Thoracic aorta (tissue), 2 donors: ENCODE data around the gene TMEM52. TPM values are rescaled to one million over a fixed set of nuclear protein-coding genes. Genes with fewer than 3 reads are reported as not detected.

Source experiments
- ATAC-seq: fragments of 150-250 bp; one replicate; pipeline ENCODE4 v1.8.0; 2017; ENCODE audit warnings: low read depth; ENCODE audit not compliant: insufficient number of reproducible peaks, low FRiP score
- DNase-seq: peaks from one replicate; pipeline ENCODE4 v3.0.0-alpha.2; 2020; ENCODE audit warnings: low spot score
- H3K27ac ChIP-seq, 2 donors: fragments of 200-600 bp; sonication (generic); 1 replicate in 1 of 2; 2 replicates in 1 of 2; pipeline ENCODE4 v1.5.1; 2016; ENCODE audit warnings: mild to moderate bottlenecking in 2 of 2, moderate library complexity in 2 of 2
- H3K27me3 ChIP-seq: fragments of 200-600 bp; sonication (generic); replicated peaks from 2 replicates; pipeline ENCODE4 v1.6.0; 2016; ENCODE audit warnings: mild to moderate bottlenecking; ENCODE audit not compliant: insufficient read depth
- H3K36me3 ChIP-seq: fragments of 200-600 bp; sonication (generic); one replicate; pipeline ENCODE4 v1.5.1; 2016
- H3K4me1 ChIP-seq, 2 donors: fragments of 200-600 bp; sonication (generic); 1 replicate in 1 of 2; 2 replicates in 1 of 2; pipeline versions ENCODE4 v1.5.1 to v1.6.0; 2016; ENCODE audit warnings: low read depth in 2 of 2, mild to moderate bottlenecking in 1 of 2; ENCODE audit not compliant: control insufficient read depth in 1 of 2
- H3K4me3 ChIP-seq: fragments of 200-600 bp; sonication (generic); 2 replicates; pipeline ENCODE4 v1.5.1; 2016; ENCODE audit warnings: mild to moderate bottlenecking
- H3K9me3 ChIP-seq: fragments of 200-600 bp; sonication (generic); 2 replicates; pipeline ENCODE4 v1.5.1; 2016
- total RNA-seq, 2 donors: library from RNA; depleted of rRNA; stranded (reverse); fragments of >200 nt; gene quantifications; one replicate each; pipeline versions ENCODE4 v1.1.0 to v1.2.3, GENCODE V29; 2016
- TF ChIP-seq, protein P1 (sequence below): fragments of 200-600 bp; sonication (generic); IDR thresholded peaks from one replicate; pipeline ENCODE4 v1.5.1; 2019; ENCODE audit warnings: antibody characterized with exemption

The TMEM52 gene
- total RNA-seq, 2 donors from 2014 or later, result not detected

DNA sequence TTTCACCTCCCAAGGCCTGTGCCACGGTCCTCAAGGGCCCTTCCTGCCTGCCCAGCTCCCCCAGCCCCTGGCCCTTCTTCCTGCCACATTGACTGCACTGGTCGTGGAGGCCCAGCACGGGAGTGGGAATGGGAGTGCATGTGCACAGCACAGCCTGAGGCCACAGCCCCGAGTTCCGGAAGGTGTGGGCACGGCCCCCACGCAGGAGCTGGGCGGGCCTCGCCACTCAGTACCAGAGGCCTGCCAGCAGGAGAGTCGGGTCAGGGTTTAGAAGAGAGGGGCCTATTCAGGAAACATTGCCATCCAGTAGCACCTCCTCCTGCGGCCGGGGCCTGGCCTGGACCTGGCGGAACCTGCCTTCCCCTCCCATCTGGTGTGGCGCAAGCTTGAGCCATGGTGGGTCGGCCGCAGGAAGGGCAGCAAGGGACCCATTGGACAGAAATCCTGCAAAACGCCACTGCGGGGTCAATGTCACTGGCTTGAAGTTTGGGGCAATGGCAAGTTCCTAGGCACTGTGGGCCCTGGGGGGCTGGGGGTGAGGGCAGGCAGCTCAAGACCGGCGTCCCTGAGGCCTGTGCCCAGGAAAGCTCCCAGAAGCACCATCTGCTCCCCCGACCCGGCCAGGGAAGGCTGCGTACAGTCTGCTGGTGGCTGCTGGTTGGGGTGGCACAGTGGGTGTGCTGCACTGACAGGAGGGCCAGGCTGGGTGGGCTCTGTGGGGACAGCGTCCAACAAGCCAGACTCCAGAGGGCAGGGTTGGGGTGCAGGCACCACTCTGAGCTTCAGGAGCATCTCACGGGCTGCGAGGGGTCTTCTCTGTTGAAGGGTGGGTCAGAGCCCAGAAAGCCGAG is 1.8 kb upstream of the TMEM52 start:
- H3K9me3 ChIP-seq, result no peaks in the 10 kb centered on the region
- H3K36me3 ChIP-seq, result no peaks in the 10 kb centered on the region
- no peak for DNase-seq
- no peak overlapping the region for H3K27ac ChIP-seq
- H3K27me3 ChIP-seq, result no peaks in the 10 kb centered on the region
- no peak for ATAC-seq
- no peak overlapping the region for H3K4me3 ChIP-seq
- TF ChIP-seq, protein P1, sequence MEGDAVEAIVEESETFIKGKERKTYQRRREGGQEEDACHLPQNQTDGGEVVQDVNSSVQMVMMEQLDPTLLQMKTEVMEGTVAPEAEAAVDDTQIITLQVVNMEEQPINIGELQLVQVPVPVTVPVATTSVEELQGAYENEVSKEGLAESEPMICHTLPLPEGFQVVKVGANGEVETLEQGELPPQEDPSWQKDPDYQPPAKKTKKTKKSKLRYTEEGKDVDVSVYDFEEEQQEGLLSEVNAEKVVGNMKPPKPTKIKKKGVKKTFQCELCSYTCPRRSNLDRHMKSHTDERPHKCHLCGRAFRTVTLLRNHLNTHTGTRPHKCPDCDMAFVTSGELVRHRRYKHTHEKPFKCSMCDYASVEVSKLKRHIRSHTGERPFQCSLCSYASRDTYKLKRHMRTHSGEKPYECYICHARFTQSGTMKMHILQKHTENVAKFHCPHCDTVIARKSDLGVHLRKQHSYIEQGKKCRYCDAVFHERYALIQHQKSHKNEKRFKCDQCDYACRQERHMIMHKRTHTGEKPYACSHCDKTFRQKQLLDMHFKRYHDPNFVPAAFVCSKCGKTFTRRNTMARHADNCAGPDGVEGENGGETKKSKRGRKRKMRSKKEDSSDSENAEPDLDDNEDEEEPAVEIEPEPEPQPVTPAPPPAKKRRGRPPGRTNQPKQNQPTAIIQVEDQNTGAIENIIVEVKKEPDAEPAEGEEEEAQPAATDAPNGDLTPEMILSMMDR, result no peak
- H3K4me1 ChIP-seq, result peaks cover 0 to 10% of the 10 kb centered on the region in 2 donors

GRCh38 chr1:1920057-1920607 is 1.1 kb upstream of the TMEM52 start:
- ATAC-seq (no peak), DNase-seq (no peak)
- TF ChIP-seq, protein P1, result no peak
- Histone ChIP-seq H3K4me3 (peak overlapping the region; percentile 72), H3K9me3 (no peaks in the 10 kb centered on the region), H3K27me3 (no peaks in the 10 kb centered on the region), H3K4me1 (peaks cover 0 to 10% of the 10 kb centered on the region in 2 donors), H3K36me3 (no peaks in the 10 kb centered on the region), H3K27ac (no peak overlapping the region)

DNA sequence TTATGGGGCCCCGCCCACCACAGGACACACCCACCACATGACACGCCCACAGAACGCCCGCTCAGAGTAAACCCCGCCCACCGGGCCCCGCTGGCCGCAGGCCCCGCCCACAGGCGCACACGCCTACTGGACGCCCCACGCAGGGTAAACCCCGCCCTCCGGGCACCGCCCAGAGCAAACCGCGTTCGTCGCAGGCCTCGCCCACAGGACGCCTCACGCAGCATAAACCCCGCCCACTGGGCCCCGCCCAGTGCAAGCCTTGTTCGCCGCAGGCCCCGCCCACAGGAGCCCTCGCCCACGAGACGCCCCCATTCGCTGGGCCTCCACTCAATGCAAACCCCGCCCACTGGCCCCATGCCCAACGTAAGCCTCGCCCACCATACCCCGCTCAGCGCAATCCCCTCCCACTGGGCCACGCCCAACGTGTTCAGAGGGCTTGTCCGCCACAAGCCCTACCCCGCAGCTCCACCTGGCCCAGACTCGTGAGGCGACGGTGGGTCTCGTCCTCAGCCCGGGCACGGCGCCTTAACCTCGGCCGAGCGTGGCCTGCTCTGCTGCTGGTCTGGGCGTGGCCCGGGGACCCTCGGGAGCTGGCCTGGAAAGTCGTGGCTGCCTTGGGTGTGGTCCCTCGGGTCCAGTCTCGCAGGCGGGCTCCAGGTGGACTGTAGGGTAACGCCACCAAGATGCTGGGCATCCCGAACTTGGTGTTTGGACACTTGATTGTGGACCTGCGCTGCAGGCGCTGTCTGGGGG is 401 bp upstream of the TMEM52 start:
- Histone ChIP-seq H3K4me1 (peaks cover 0 to 10% of the 10 kb centered on the region in 2 donors), H3K36me3 (no peaks in the 10 kb centered on the region), H3K4me3 (peak overlapping the region; percentile 72), H3K27ac (no peak overlapping the region), H3K27me3 (no peaks in the 10 kb centered on the region), H3K9me3 (no peaks in the 10 kb centered on the region)
- DNase-seq (peak; percentile 72), ATAC-seq (peak; percentile 77)
- TF ChIP-seq, protein P1, result no peak

DNA sequence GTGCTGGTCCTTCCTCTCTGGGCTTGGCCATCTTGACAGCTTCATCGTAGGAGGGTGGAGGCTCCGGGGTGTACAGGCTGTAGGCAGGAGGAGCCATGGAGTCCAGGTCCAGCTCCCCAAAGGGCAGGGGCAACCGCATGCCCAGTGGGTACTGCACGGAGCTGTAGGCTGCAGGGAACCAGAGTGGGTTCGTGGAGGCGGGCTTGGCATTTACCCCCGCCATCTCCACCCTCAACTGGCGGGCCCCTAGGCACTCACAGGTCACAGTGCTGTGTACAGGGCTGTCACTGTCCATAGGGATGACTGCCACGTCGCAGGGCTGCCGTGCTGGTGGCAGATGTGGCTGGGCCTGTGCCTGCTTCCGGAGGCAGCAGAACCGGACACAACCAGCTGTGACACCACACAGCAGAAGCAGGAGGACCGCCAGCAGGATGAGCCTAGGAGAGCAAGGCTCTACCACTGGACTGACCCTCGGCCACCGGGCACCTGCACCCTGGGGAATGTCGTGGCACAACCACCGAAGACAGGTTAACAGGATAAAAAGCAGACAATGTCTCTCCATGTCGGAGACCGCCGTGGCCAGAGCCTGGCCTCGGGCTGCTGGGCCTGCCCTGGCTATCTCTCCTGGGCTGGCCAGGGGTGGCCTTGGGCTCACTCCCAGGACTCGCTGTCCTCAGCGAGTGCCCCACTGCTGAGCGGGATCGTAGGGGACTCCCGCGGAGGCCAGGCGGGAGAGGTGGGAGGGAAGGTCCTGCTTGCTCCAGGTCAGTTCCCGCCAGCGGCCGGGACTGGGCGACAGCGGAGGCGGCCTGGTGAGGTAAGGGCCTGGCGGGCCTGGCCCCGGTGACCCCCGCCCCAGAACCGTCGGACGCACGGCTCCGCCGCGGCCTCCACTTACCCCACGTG is 831 bp downstream of the TMEM52 start:
- DNase-seq (no peak), ATAC-seq (no peak)
- Histone ChIP-seq H3K9me3 (no peaks in the 10 kb centered on the region), H3K27me3 (no peaks in the 10 kb centered on the region), H3K36me3 (no peaks in the 10 kb centered on the region), H3K4me1 (peaks cover 0 to 10% of the 10 kb centered on the region in 2 donors), H3K4me3 (peak overlapping the region; percentile 72), H3K27ac (no peak overlapping the region)
- TF ChIP-seq, protein P1, result no peak
